T-cell (primary cell): Measurements from ENCODE around the gene ST6GALNAC3. TPM values are rescaled to one million over a fixed set of nuclear protein-coding genes. Genes with fewer than 3 reads are reported as not detected.

Experiments used
- ATAC-seq, 4 experiments: fragments of 200-7000 bp in 3 of 4; fragments of 150-1000 bp in 1 of 4; cut with Tn5 transposase; replicated peaks in 1 of 4; 1 replicate in 3 of 4; 2 replicates in 1 of 4; pipeline ENCODE4 v1.10.0; 2021; ENCODE audit warnings: moderate library complexity in 3 of 4, mild to moderate bottlenecking in 2 of 4, moderate number of reproducible peaks in 1 of 4
- CTCF ChIA-PET, 2 donors: fragments of 300-600 bp; sonication (Branson Sonifier 250); formaldehyde crosslinking; loops; one replicate each; lab custom pipeline; 2022; ENCODE audit warnings: antibody characterized with exemption in 2 of 2; lab: Charles Lee
- POLR2A ChIA-PET, 2 donors: fragments of 300-600 bp; sonication (Branson Sonifier 250); formaldehyde crosslinking; loops; one replicate each; lab custom pipeline; 2022; ENCODE audit warnings: antibody characterized with exemption in 2 of 2; lab: Charles Lee
- DNase-seq, 35 experiments: peaks; one replicate each; pipeline versions ENCODE4 v3.0.0 to v3.0.0-alpha.2; 2013 to 2023
- H3K27ac ChIP-seq: one replicate; pipeline ENCODE4 v1.5.1; 2013; ENCODE audit warnings: low read length
- H3K27me3 ChIP-seq, 2 experiments: replicated peaks in 1 of 2; 1 replicate in 1 of 2; 2 replicates in 1 of 2; pipeline versions ENCODE4 v1.6.1 to v1.7.0; 2013; ENCODE audit warnings: low read length in 1 of 2, mixed read lengths in 1 of 2; ENCODE audit not compliant: control insufficient read depth in 2 of 2, insufficient read depth in 2 of 2; ENCODE audit errors: extremely low read depth in 1 of 2
- H3K36me3 ChIP-seq, 2 donors: 1 replicate in 1 of 2; 2 replicates in 1 of 2; pipeline versions ENCODE4 v1.6.1 to v1.7.0; 2013; ENCODE audit warnings: low read length in 1 of 2; ENCODE audit not compliant: control insufficient read depth in 2 of 2, insufficient read depth in 1 of 2; ENCODE audit errors: extremely low read depth in 1 of 2
- H3K4me1 ChIP-seq, 2 experiments: 1 replicate in 1 of 2; 2 replicates in 1 of 2; pipeline versions ENCODE4 v1.6.1 to v1.7.0; 2013; ENCODE audit warnings: low read length in 2 of 2, mixed read lengths in 1 of 2; ENCODE audit not compliant: insufficient read depth in 2 of 2, control insufficient read depth in 1 of 2; ENCODE audit errors: extremely low read depth in 1 of 2
- H3K4me3 ChIP-seq, 2 donors: 1 replicate in 1 of 2; 2 replicates in 1 of 2; pipeline versions ENCODE4 v1.5.1 to v1.7.0; 2013; ENCODE audit warnings: mild to moderate bottlenecking in 2 of 2, low read length in 1 of 2, moderate library complexity in 1 of 2; ENCODE audit not compliant: control insufficient read depth in 1 of 2; ENCODE audit errors: extremely low read depth in 1 of 2
- H3K9me3 ChIP-seq: 2 replicates; pipeline ENCODE4 v1.7.0; 2013
- H3K27ac Mint-ChIP-seq, 2 donors: one replicate each; pipeline ENCODE4 v1.8.0; 2020 to 2021; ENCODE audit warnings: mild to moderate bottlenecking in 2 of 2, mixed read lengths in 2 of 2
- H3K27me3 Mint-ChIP-seq, 2 donors: one replicate each; pipeline ENCODE4 v1.8.0; 2021 to 2022; ENCODE audit warnings: mixed read lengths in 2 of 2
- H3K36me3 Mint-ChIP-seq: one replicate; pipeline ENCODE4 v1.8.0; 2021; ENCODE audit warnings: mixed read lengths
- H3K4me1 Mint-ChIP-seq, 3 donors: one replicate each; pipeline ENCODE4 v1.8.0; 2020 to 2022; ENCODE audit warnings: mixed read lengths in 3 of 3, mild to moderate bottlenecking in 1 of 3
- H3K4me3 Mint-ChIP-seq, 3 donors: one replicate each; pipeline ENCODE4 v1.8.0; 2020 to 2022; ENCODE audit warnings: mild to moderate bottlenecking in 3 of 3, mixed read lengths in 3 of 3, moderate library complexity in 3 of 3
- H3K9me3 Mint-ChIP-seq, 3 donors: one replicate each; pipeline ENCODE4 v1.8.0; 2020 to 2022; ENCODE audit warnings: mixed read lengths in 3 of 3
- WGBS: methylation state at CpG from one replicate; pipeline ENCODE4 v1.1.5; 2013; ENCODE audit warnings: missing lambda C conversion rate; ENCODE audit not compliant: insufficient coverage; 5-methylcytosine and 5-hydroxymethylcytosine counted together
- total RNA-seq, 35 experiments: library from RNA in 6 of 35; stranded (reverse) in 6 of 35; fragments of 120-200 nt in 1 of 35; gene quantifications; one replicate each; pipeline versions ENCODE4 v1.2.1 to v1.2.4 and lab custom pipeline; 2013 to 2026

Gene ST6GALNAC3
- total RNA-seq, 5 donors from 2014 or later (not counting 1 experiment from before 2014, with no cell fraction given), result 0.33 to 6.6 (median 1.5) TPM

GRCh38 chr1:76230842-76231281 lies 156.3 kb downstream of the ST6GALNAC3 start:
- no peaks in the 10 kb centered on the region for H3K36me3 ChIP-seq
- no peak overlapping the region for H3K4me3 Mint-ChIP-seq
- H3K4me1 ChIP-seq, result peaks cover 9 to 21% of the 10 kb centered on the region in 2 experiments
- no peaks in the 10 kb centered on the region for H3K27me3 ChIP-seq
- no peak overlapping the region for H3K27ac Mint-ChIP-seq
- no peak overlapping the region for H3K27ac ChIP-seq
- ATAC-seq (no peak), DNase-seq (no peak)
- ChIA-PET CTCF (no interaction called here), POLR2A (no interaction called here)
- H3K9me3 Mint-ChIP-seq, result no peaks in the 10 kb centered on the region
- H3K4me1 Mint-ChIP-seq, result peaks cover 20 to 23% (median 21%) of the 10 kb centered on the region in 3 donors
- H3K4me3 ChIP-seq, result no peak overlapping the region
- WGBS, result no CpG with 5 or more reads among the region's 2 CpGs
- no peaks in the 10 kb centered on the region for H3K9me3 ChIP-seq
- no peaks in the 10 kb centered on the region for H3K27me3 Mint-ChIP-seq
- H3K36me3 Mint-ChIP-seq, result no peaks in the 10 kb centered on the region

DNA sequence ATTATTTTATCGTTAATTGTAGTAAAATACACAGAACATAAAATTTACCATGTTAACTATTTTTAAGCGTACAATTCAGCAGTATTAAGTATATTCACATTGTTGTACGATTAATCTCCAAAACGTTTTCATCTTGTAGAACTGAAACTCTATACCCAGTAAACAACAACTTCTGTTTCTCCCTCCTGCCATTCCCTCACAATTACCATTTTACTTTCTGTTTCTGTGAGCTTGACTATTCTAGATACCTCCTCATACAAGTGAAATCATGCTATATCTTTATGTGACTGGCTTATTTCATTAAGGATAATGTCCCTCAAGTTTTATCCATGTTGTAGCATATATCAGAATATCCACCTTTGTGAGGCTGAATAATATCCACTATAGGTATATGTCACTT lies 156.8 kb downstream of the ST6GALNAC3 start:
- H3K27me3 Mint-ChIP-seq, result no peaks in the 10 kb centered on the region
- peaks cover 20 to 23% (median 21%) of the 10 kb centered on the region in 3 donors for H3K4me1 Mint-ChIP-seq
- ChIA-PET CTCF (no interaction called here), POLR2A (no interaction called here)
- H3K27ac Mint-ChIP-seq, result no peak overlapping the region
- H3K9me3 ChIP-seq, result no peaks in the 10 kb centered on the region
- peaks cover 9 to 21% of the 10 kb centered on the region in 2 experiments for H3K4me1 ChIP-seq
- no peak overlapping the region for H3K4me3 Mint-ChIP-seq
- no peak overlapping the region for H3K4me3 ChIP-seq
- H3K27me3 ChIP-seq, result no peaks in the 10 kb centered on the region
- H3K36me3 Mint-ChIP-seq, result no peaks in the 10 kb centered on the region
- no peaks in the 10 kb centered on the region for H3K36me3 ChIP-seq
- DNase-seq (no peak), ATAC-seq (no peak)
- no CpG with 5 or more reads among the region's 4 CpGs for WGBS
- no peaks in the 10 kb centered on the region for H3K9me3 Mint-ChIP-seq
- no peak overlapping the region for H3K27ac ChIP-seq

DNA sequence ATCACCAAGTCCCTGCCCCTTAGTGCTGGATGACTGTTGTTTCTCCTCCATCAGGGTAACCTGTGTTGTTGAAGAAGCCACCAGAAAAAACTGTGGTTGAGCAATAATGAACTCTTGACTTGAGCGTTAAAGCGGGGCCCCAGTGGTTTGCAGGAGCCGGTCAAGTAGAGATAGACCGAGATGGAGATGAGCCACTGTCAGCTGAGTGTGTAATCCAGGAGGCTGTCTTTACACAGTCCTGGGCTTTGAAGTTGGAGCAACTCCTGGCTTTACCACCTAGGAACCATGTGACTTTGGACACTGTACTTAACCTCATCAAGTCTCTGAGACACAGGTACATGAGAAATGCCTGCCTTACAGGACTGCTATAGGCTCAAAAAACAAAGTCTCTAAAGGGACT lies 158.1 kb downstream of the ST6GALNAC3 start:
- no peak for ATAC-seq
- Histone ChIP-seq H3K36me3 (no peaks in the 10 kb centered on the region), H3K4me3 (no peak overlapping the region), H3K27ac (no peak overlapping the region), H3K27me3 (no peaks in the 10 kb centered on the region), H3K9me3 (no peaks in the 10 kb centered on the region), H3K4me1 (peaks cover 9 to 18% of the 10 kb centered on the region in 2 experiments)
- no peak for DNase-seq
- WGBS, result 92% methylated on average over 2 of the region's 4 CpGs
- Mint-ChIP-seq H3K27me3 (no peaks in the 10 kb centered on the region), H3K4me1 (peaks cover 19 to 21% (median 20%) of the 10 kb centered on the region in 3 donors), H3K27ac (no peak overlapping the region), H3K9me3 (no peaks in the 10 kb centered on the region), H3K36me3 (no peaks in the 10 kb centered on the region), H3K4me3 (no peak overlapping the region)
- ChIA-PET CTCF (no interaction called here), POLR2A (no interaction called here)

DNA sequence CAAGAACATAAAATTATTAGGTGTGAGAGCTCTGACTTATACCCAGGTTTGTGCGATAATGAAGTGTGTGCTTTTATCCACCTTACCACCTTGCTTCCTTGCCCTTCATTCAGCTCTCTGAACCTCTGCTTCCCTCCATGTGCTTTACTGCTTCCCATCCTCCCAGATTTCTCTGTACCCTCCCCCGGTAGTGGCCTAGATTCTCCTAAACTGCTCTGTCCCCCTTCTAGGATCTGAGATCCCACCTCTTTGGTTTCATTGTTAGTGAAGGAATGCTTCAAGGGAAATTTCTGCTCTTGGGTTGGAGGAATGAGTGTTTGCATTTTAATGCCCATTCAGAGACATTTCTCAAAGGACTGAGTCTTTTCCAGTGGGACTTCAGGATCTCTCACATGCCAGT lies 159.5 kb downstream of the ST6GALNAC3 start:
- Mint-ChIP-seq H3K4me1 (peaks cover 6 to 7% (median 7%) of the 10 kb centered on the region in 3 donors), H3K27ac (no peak overlapping the region), H3K27me3 (no peaks in the 10 kb centered on the region), H3K36me3 (no peaks in the 10 kb centered on the region), H3K4me3 (no peak overlapping the region), H3K9me3 (no peaks in the 10 kb centered on the region)
- Histone ChIP-seq H3K27me3 (no peaks in the 10 kb centered on the region), H3K9me3 (no peaks in the 10 kb centered on the region), H3K36me3 (no peaks in the 10 kb centered on the region), H3K4me3 (no peak overlapping the region), H3K27ac (no peak overlapping the region), H3K4me1 (peaks cover 5 to 6% of the 10 kb centered on the region in 2 experiments)
- DNase-seq (no peak), ATAC-seq (no peak)
- POLR2A ChIA-PET, result no interaction called here
- CTCF ChIA-PET, result no interaction called here
- no CpG with 5 or more reads among the region's 2 CpGs for WGBS

DNA sequence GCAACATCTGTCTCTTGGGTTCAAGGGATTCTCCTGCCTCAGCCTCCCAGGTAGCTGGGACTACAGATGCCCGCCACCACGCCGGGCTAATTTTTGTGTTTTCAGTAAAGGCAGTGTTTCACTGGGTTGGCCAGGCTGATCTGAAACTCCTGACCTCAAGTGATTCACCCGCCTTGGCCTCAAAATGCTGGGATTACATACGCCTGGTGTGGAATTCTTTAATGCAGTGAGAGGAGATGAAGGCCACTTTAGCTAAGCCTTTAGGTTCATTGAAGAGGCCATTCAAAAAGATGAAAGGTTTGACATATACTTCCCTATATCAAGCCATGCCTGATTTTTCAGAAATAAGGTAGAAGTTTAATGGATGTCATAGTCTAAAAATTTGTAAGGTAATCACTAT lies 162.7 kb downstream of the ST6GALNAC3 start:
- ATAC-seq (no peak), DNase-seq (no peak)
- no peaks in the 10 kb centered on the region for H3K36me3 ChIP-seq
- no peaks in the 10 kb centered on the region for H3K9me3 ChIP-seq
- H3K36me3 Mint-ChIP-seq, result no peaks in the 10 kb centered on the region
- H3K4me1 Mint-ChIP-seq, result peaks cover 3 to 9% (median 5%) of the 10 kb centered on the region in 3 donors
- POLR2A ChIA-PET, result no interaction called here
- no peak overlapping the region for H3K27ac Mint-ChIP-seq
- 90% methylated on average over 4 of the region's 5 CpGs for WGBS
- no peak overlapping the region for H3K27ac ChIP-seq
- CTCF ChIA-PET, result no interaction called here
- no peaks in the 10 kb centered on the region for H3K27me3 ChIP-seq
- H3K9me3 Mint-ChIP-seq, result no peaks in the 10 kb centered on the region
- no peak overlapping the region for H3K4me3 ChIP-seq
- no peak overlapping the region for H3K4me3 Mint-ChIP-seq
- H3K4me1 ChIP-seq, result peaks cover 0 to 2% of the 10 kb centered on the region in 2 experiments
- H3K27me3 Mint-ChIP-seq, result no peaks in the 10 kb centered on the region

DNA sequence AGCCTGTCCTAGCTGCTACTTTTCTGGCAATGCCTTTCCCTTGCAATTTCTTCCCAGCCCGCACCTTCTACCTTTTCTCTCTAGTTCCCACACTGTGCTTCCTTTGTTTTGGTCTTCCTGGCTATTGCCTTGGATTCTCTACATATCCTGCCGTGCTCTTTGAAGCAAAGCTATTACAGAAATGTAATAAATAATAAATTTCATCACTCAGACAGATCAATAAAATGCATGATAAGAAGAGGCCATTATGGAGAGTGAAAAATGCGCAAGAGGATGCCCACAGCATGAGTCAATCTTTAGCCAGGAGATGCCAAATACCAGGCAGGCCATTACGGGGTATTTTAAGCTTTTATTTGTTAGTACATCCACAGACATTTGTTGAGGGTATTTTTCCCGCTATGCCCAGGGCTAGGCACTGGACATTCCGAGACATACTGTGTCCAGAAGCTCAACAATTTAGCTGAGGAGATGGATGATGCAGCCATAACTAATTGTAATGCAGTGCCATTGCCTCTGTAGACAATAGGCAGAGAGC lies 163.6 kb downstream of the ST6GALNAC3 start:
- ChIA-PET POLR2A (no interaction called here), CTCF (interaction anchor here in 1 of 2 donors (0.5 kb wide), 1 partner anchor 1876 kb away, joined by 4 read pairs; no protein-coding TSS in a partner anchor)
- Histone ChIP-seq H3K27ac (no peak overlapping the region), H3K9me3 (no peaks in the 10 kb centered on the region), H3K36me3 (no peaks in the 10 kb centered on the region), H3K27me3 (no peaks in the 10 kb centered on the region), H3K4me1 (peaks cover 0 to 2% of the 10 kb centered on the region in 2 experiments), H3K4me3 (no peak overlapping the region)
- no peaks in the 10 kb centered on the region for H3K36me3 Mint-ChIP-seq
- no peak for ATAC-seq
- 73% methylated on average over 3 of the region's 6 CpGs for WGBS
- no peak overlapping the region for H3K4me3 Mint-ChIP-seq
- H3K27ac Mint-ChIP-seq, result no peak overlapping the region
- no peaks in the 10 kb centered on the region for H3K27me3 Mint-ChIP-seq
- H3K4me1 Mint-ChIP-seq, result peaks cover 3 to 9% (median 5%) of the 10 kb centered on the region in 3 donors
- no peak for DNase-seq
- peaks cover 0 to 7% (median 0%) of the 10 kb centered on the region in 3 donors for H3K9me3 Mint-ChIP-seq
